H1 (cell line): Measurements from ENCODE around the gene CACUL1. TPM values are rescaled to one million over a fixed set of nuclear protein-coding genes. Genes with fewer than 3 reads are reported as not detected.

Source experiments
- CTCF ChIA-PET: fragments of 300-600 bp; sonication (Branson Sonifier 250); formaldehyde crosslinking; loops from one replicate; lab custom pipeline; 2021; ENCODE audit not compliant: partially characterized antibody; lab: Charles Lee
- POLR2A ChIA-PET: fragments of 300-600 bp; sonication (Branson Sonifier 250); formaldehyde crosslinking; loops from one replicate; lab custom pipeline; 2021; ENCODE audit warnings: inconsistent platforms; ENCODE audit not compliant: partially characterized antibody; lab: Charles Lee
- DNase-seq, 2 experiments: peaks; one replicate each; pipeline versions ENCODE4 v3.0.0 to v3.0.0-alpha.2; 2010 to 2022; ENCODE audit warnings: low spot score in 2 of 2, low read depth in 1 of 2, mixed read lengths in 1 of 2
- FAIRE-seq: peaks from 2 replicates; lab custom pipeline; 2011; peaks lifted over from hg19 to GRCh38; lab: Jason Lieb, UNC
- H2AFZ ChIP-seq: 2 replicates; pipeline ENCODE4 v1.8.1; 2012; ENCODE audit warnings: low read length, inconsistent platforms
- H2AK5ac ChIP-seq: 2 replicates; pipeline ENCODE4 v1.6.1; 2013; ENCODE audit warnings: low read depth, low read length
- H2BK120ac ChIP-seq: replicated peaks from 2 replicates; pipeline ENCODE3; 2013; ENCODE audit warnings: low read depth, low read length, inconsistent platforms
- H2BK12ac ChIP-seq: 2 replicates; pipeline ENCODE4 v1.6.1; 2013; ENCODE audit warnings: low read depth, low read length
- H2BK15ac ChIP-seq: 2 replicates; pipeline ENCODE4 v1.6.1; 2013; ENCODE audit warnings: low read length
- H2BK20ac ChIP-seq: 2 replicates; pipeline ENCODE4 v1.6.1; 2013; ENCODE audit warnings: low read length
- H2BK5ac ChIP-seq: 2 replicates; pipeline ENCODE4 v1.6.1; 2013; ENCODE audit warnings: low read depth, low read length
- H3K14ac ChIP-seq: 2 replicates; pipeline ENCODE4 v1.6.1; 2013; ENCODE audit warnings: inconsistent platforms; ENCODE audit not compliant: insufficient read length
- H3K18ac ChIP-seq: 2 replicates; pipeline ENCODE4 v1.6.1; 2013; ENCODE audit warnings: low read length; ENCODE audit errors: extremely low read depth
- H3K23ac ChIP-seq: 2 replicates; pipeline ENCODE4 v1.6.1; 2013; ENCODE audit warnings: inconsistent platforms; ENCODE audit not compliant: insufficient read length
- H3K23me2 ChIP-seq: 2 replicates; pipeline ENCODE4 v1.6.1; 2013; ENCODE audit warnings: low read depth, low read length
- H3K27ac ChIP-seq: 2 replicates; pipeline ENCODE4 v1.6.1; 2011; ENCODE audit warnings: low read depth, low read length, inconsistent platforms
- H3K27me3 ChIP-seq, 4 experiments: replicated peaks in 1 of 4; 1 replicate in 1 of 4; 2 replicates in 3 of 4; pipeline versions ENCODE4 v1.6.1 to v1.8.1; 2011 to 2013; ENCODE audit warnings: low read length in 3 of 4, mild to moderate bottlenecking in 3 of 4, inconsistent platforms in 2 of 4, mixed read lengths in 2 of 4, moderate library complexity in 1 of 4; ENCODE audit not compliant: control insufficient read depth in 3 of 4, insufficient read depth in 3 of 4; ENCODE audit errors: extremely low read depth in 1 of 4
- H3K36me3 ChIP-seq, 4 experiments: 2 replicates each; pipeline versions ENCODE4 v1.6.1 to v1.8.1; 2011 to 2013; ENCODE audit warnings: mild to moderate bottlenecking in 4 of 4, low read length in 3 of 4, moderate library complexity in 2 of 4, control low read depth in 1 of 4, inconsistent platforms in 1 of 4; ENCODE audit not compliant: insufficient read depth in 4 of 4, control insufficient read depth in 2 of 4
- H3K4ac ChIP-seq: replicated peaks from 2 replicates; pipeline ENCODE3; 2013; ENCODE audit warnings: low read length, low read depth, mixed read lengths, inconsistent platforms; ENCODE audit not compliant: insufficient read length
- H3K4me1 ChIP-seq, 4 experiments: replicated peaks in 1 of 4; 1 replicate in 1 of 4; 2 replicates in 3 of 4; pipeline versions ENCODE4 v1.6.1 to v1.8.1; 2011 to 2013; ENCODE audit warnings: low read length in 3 of 4, inconsistent platforms in 2 of 4, mixed read lengths in 1 of 4; ENCODE audit not compliant: insufficient read depth in 4 of 4, control insufficient read depth in 3 of 4
- H3K4me2 ChIP-seq, 2 experiments: 2 replicates each; pipeline versions ENCODE4 v1.6.1 to v1.8.1; 2011 to 2013; ENCODE audit warnings: low read depth in 2 of 2, low read length in 2 of 2, control low read depth in 1 of 2, inconsistent platforms in 1 of 2, mild to moderate bottlenecking in 1 of 2; ENCODE audit not compliant: insufficient read depth in 1 of 2
- H3K4me3 ChIP-seq, 4 experiments: fragments of 200-600, 300-600 bp in 1 of 4; sonication (generic), shearing (Covaris generic), sonication (Bioruptor Twin) in 1 of 4; 2 replicates each; pipeline versions ENCODE4 v1.5.1 to v1.8.1; 2011 to 2016; ENCODE audit warnings: low read length in 4 of 4, low read depth in 3 of 4, control low read depth in 2 of 4, inconsistent platforms in 2 of 4, mild to moderate bottlenecking in 2 of 4, mixed read lengths in 1 of 4, moderate library complexity in 1 of 4; ENCODE audit not compliant: insufficient read depth in 2 of 4; ENCODE audit errors: extremely low read depth in 1 of 4
- H3K56ac ChIP-seq: replicated peaks from 2 replicates; pipeline ENCODE3; 2013; ENCODE audit warnings: low read depth, mild to moderate bottlenecking, mixed read lengths, low read length, inconsistent platforms; ENCODE audit not compliant: insufficient read length
- H3K79me1 ChIP-seq: 2 replicates; pipeline ENCODE4 v1.6.1; 2013; ENCODE audit warnings: low read depth, low read length, control low read depth
- H3K79me2 ChIP-seq, 2 experiments: 2 replicates each; pipeline versions ENCODE4 v1.6.1 to v1.8.1; 2012 to 2013; ENCODE audit warnings: low read length in 2 of 2, mild to moderate bottlenecking in 2 of 2, inconsistent platforms in 1 of 2; ENCODE audit not compliant: insufficient read depth in 2 of 2, control insufficient read depth in 1 of 2
- H3K9ac ChIP-seq, 4 experiments: replicated peaks in 1 of 4; 1 replicate in 1 of 4; 2 replicates in 3 of 4; pipeline versions ENCODE4 v1.6.1 to v1.8.1; 2011 to 2013; ENCODE audit warnings: low read depth in 3 of 4, low read length in 3 of 4, control low read depth in 2 of 4, mild to moderate bottlenecking in 2 of 4, moderate library complexity in 2 of 4, inconsistent platforms in 1 of 4; ENCODE audit errors: extremely low read depth in 1 of 4
- H3K9me3 ChIP-seq, 2 experiments: 2 replicates each; pipeline versions ENCODE4 v1.6.1 to v1.8.1; 2012 to 2013; ENCODE audit warnings: mild to moderate bottlenecking in 2 of 2, moderate library complexity in 2 of 2, control low read depth in 1 of 2, inconsistent platforms in 1 of 2, low read depth in 1 of 2, low read length in 1 of 2, mixed read lengths in 1 of 2; ENCODE audit not compliant: insufficient read depth in 2 of 2
- H4K20me1 ChIP-seq, 2 experiments: replicated peaks in 1 of 2; 2 replicates each; pipeline versions ENCODE3 to v1.8.1; 2011 to 2013; ENCODE audit warnings: inconsistent platforms in 2 of 2, low read length in 2 of 2, mild to moderate bottlenecking in 1 of 2; ENCODE audit not compliant: insufficient read depth in 2 of 2, control insufficient read depth in 1 of 2
- H4K5ac ChIP-seq: 2 replicates; pipeline ENCODE4 v1.6.1; 2013; ENCODE audit warnings: low read length, low read depth, mixed read lengths, inconsistent platforms; ENCODE audit not compliant: insufficient read length
- H4K8ac ChIP-seq: 2 replicates; pipeline ENCODE4 v1.8.0; 2013; ENCODE audit warnings: mild to moderate bottlenecking, moderate library complexity, low read length, inconsistent platforms; ENCODE audit not compliant: insufficient read depth; ENCODE audit errors: extremely low read depth
- H4K91ac ChIP-seq: replicated peaks from 2 replicates; pipeline ENCODE3; 2013; ENCODE audit warnings: low read length, mixed read lengths, inconsistent platforms; ENCODE audit not compliant: insufficient read length
- CBX8 ChIP-seq: fragments of 300-800, 300-1000 bp; sonication (generic); IDR thresholded peaks from 2 replicates; pipeline ENCODE4 v1.7.1; 2016; ENCODE audit warnings: low read depth, low read length, borderline replicate concordance
- CREB1 ChIP-seq: IDR thresholded peaks from 2 replicates; pipeline ENCODE4 v1.6.1; 2012; ENCODE audit warnings: inconsistent platforms
- EP300 ChIP-seq, 2 experiments: IDR thresholded peaks; 1 replicate in 1 of 2; 2 replicates in 1 of 2; pipeline ENCODE4 v1.6.1; 2011 to 2012; ENCODE audit warnings: low read depth in 2 of 2, low read length in 2 of 2, mild to moderate bottlenecking in 2 of 2, borderline replicate concordance in 1 of 2, inconsistent platforms in 1 of 2, moderate library complexity in 1 of 2
- EZH2 ChIP-seq: fragments of 200-600 bp; sonication (generic); IDR thresholded peaks from 2 replicates; pipeline ENCODE4 v1.7.1; 2012; ENCODE audit warnings: low read depth, mild to moderate bottlenecking, moderate library complexity, low read length, inconsistent platforms; ENCODE audit not compliant: severe bottlenecking
- GABPA ChIP-seq: IDR thresholded peaks from 2 replicates; pipeline ENCODE4 v1.6.1; 2011; ENCODE audit warnings: mild to moderate bottlenecking, low read length, moderate library complexity, borderline replicate concordance; ENCODE audit not compliant: insufficient read depth
- JUND ChIP-seq: IDR thresholded peaks from 2 replicates; pipeline ENCODE4 v1.6.1; 2011; ENCODE audit warnings: mild to moderate bottlenecking, improper control_type of control experiment, low read length
- KDM1A ChIP-seq: fragments of 200-600, 300-600 bp; sonication (generic); IDR thresholded peaks from 2 replicates; pipeline ENCODE4 v1.7.1; 2016; ENCODE audit warnings: mild to moderate bottlenecking, low read length, borderline replicate concordance
- MAFK ChIP-seq: IDR thresholded peaks from 2 replicates; pipeline ENCODE4 v1.6.1; 2012; ENCODE audit warnings: low read depth, mild to moderate bottlenecking, improper control_type of control experiment, low read length
- POU5F1 ChIP-seq: IDR thresholded peaks from 2 replicates; pipeline ENCODE4 v1.6.1; 2011; ENCODE audit warnings: low read depth, mild to moderate bottlenecking, low read length, moderate library complexity
- RAD21 ChIP-seq, 2 experiments: IDR thresholded peaks in 1 of 2; conservative IDR thresholded peaks in 1 of 2; 2 replicates each; pipeline ENCODE4 v1.6.1; 2011; ENCODE audit warnings: low read depth in 2 of 2, low read length in 2 of 2, improper control_type of control experiment in 1 of 2, inconsistent platforms in 1 of 2, mild to moderate bottlenecking in 1 of 2, moderate library complexity in 1 of 2
- RNF2 ChIP-seq: fragments of 200-900, 300-1000 bp; sonication (generic); IDR thresholded peaks from 2 replicates; pipeline ENCODE4 v1.7.1; 2016; ENCODE audit warnings: borderline replicate concordance, low read depth, mild to moderate bottlenecking, antibody characterized with exemption, low read length; ENCODE audit not compliant: poor library complexity, severe bottlenecking; ENCODE audit errors: missing control alignments
- SP2 ChIP-seq: IDR thresholded peaks from 2 replicates; pipeline ENCODE4 v1.6.1; 2012; ENCODE audit warnings: mild to moderate bottlenecking, low read length, inconsistent platforms
- SP4 ChIP-seq: IDR thresholded peaks from 2 replicates; pipeline ENCODE4 v1.6.1; 2012; ENCODE audit warnings: low read length, inconsistent platforms
- WGBS, 2 experiments: shearing (Covaris generic) in 1 of 2; methylation state at CpG; one replicate each; pipeline versions ENCODE4 v1.1.6 to v1.1.7; 2013 to 2015; ENCODE audit warnings: low lambda C conversion rate in 2 of 2, mixed read lengths in 2 of 2, inconsistent platforms in 1 of 2, low coverage in 1 of 2, missing lambda C conversion rate in 1 of 2; ENCODE audit not compliant: insufficient replicate concordance in 2 of 2, insufficient coverage in 1 of 2, insufficient read length in 1 of 2; ENCODE audit errors: extremely low coverage in 1 of 2, missing lambda C conversion rate in 1 of 2; 5-methylcytosine and 5-hydroxymethylcytosine counted together
- polyA plus RNA-seq, 7 experiments: library from polyadenylated mRNA; depleted of rRNA in 3 of 7; stranded (reverse) in 5 of 7; unstranded in 2 of 7; fragments of >200 nt in 5 of 7; fragments of 200-250 nt in 2 of 7; gene quantifications; 1 replicate in 5 of 7; 2 replicates in 1 of 7; 4 replicates in 1 of 7; pipeline versions ENCODE4 v1.2.1 to v1.2.3, GENCODE V29; 2011 to 2013; ENCODE audit warnings: missing spikeins in 2 of 7, mixed read lengths in 2 of 7
- total RNA-seq: library from RNA; stranded (reverse); fragmentation: NEBNext Ultra II Directional; extraction: Animal tissue kit (Norgen Biotek cat#: 25700); gene quantifications from 2 replicates; pipeline ENCODE4 v1.2.1, GENCODE V29; 2021

CACUL1 gene
- total and polyA plus RNA-seq, 2 of the 8 experiments (the other 6 are each of a cell fraction or from before 2014, with no cell fraction given): 6.5 to 34.2 TPM

DNA sequence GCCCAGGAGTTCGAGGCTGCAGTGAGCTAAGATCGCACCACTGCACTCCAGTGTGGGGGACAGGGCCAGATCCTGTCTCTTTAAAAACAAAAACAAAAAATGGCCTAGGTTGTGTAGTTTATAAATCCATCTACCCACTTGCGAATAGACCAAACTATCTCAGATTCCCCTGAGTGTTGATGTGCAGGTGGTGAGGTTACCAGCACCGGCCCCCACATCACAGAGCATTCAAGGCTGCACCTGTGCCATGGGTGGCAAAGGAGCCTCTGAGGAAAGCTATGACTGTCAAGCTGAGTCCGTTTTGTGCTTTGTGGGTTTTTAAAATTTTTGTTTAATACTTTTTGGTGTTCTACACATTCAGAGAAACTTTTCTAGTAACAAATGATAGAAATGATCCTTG lies 30.8 kb upstream of the CACUL1 start:
- WGBS, 2 experiments: 89% methylated on average over 5 of the region's 5 CpGs; no CpG with 5 or more reads in 1 of the 2 experiments
- H3K79me1 ChIP-seq: no peaks in the 10 kb centered on the region
- H3K56ac ChIP-seq: no peak overlapping the region
- H2BK15ac ChIP-seq: no peak overlapping the region
- H3K9ac ChIP-seq: no peak overlapping the region
- no peak overlapping the region for H2AK5ac ChIP-seq
- no peak overlapping the region for H2BK20ac ChIP-seq
- H3K36me3 ChIP-seq: no peaks in the 10 kb centered on the region
- H4K91ac ChIP-seq: no peak overlapping the region
- no peaks in the 10 kb centered on the region for H3K27me3 ChIP-seq
- no peak overlapping the region for H3K18ac ChIP-seq
- H3K23ac ChIP-seq: no peak overlapping the region
- H4K5ac ChIP-seq: no peak overlapping the region
- no peak overlapping the region for H3K14ac ChIP-seq
- no peak overlapping the region for H2BK5ac ChIP-seq
- H4K8ac ChIP-seq: no peak overlapping the region
- no peak overlapping the region for H2AFZ ChIP-seq
- ChIA-PET CTCF (interaction anchor here (0.6 kb wide), 1 partner anchor 342 kb away, joined by 3 read pairs; no protein-coding TSS in a partner anchor), POLR2A (no interaction called here)
- FAIRE-seq (no peak), DNase-seq (no peak)
- no peaks in the 10 kb centered on the region for H3K9me3 ChIP-seq
- H2BK12ac ChIP-seq: no peak overlapping the region
- no peak overlapping the region for H3K4me3 ChIP-seq
- H3K23me2 ChIP-seq: no peaks in the 10 kb centered on the region
- H2BK120ac ChIP-seq: no peak overlapping the region
- H3K27ac ChIP-seq: no peak overlapping the region
- no peaks in the 10 kb centered on the region for H4K20me1 ChIP-seq
- H3K4me2 ChIP-seq: no peak overlapping the region
- no peak overlapping the region for H3K4ac ChIP-seq
- H3K79me2 ChIP-seq: no peaks in the 10 kb centered on the region
- H3K4me1 ChIP-seq: no peaks in the 10 kb centered on the region
- no peak for TF ChIP-seq EZH2
- no peak for TF ChIP-seq CREB1
- no peak for TF ChIP-seq KDM1A
- TF ChIP-seq MAFK: no peak
- no peak for TF ChIP-seq CBX8
- no peak for TF ChIP-seq JUND
- TF ChIP-seq GABPA: no peak
- TF ChIP-seq EP300 (IDR thresholded peaks at IDR 0.05; ENCODE audit: borderline replicate concordance in 1 of 2, low read depth in 2 of 2, low read length in 2 of 2): no peak
- TF ChIP-seq RNF2: no peak
- TF ChIP-seq SP2: no peak
- no peak for TF ChIP-seq RAD21 (IDR thresholded peaks at IDR 0.05 in 1 of 2, conservative IDR thresholded peaks at IDR 0.05 in 1 of 2; ENCODE audit: low read depth in 2 of 2, low read length in 2 of 2)
- TF ChIP-seq SP4: no peak
- no peak for TF ChIP-seq POU5F1
